IMR-90 (cell line): Measurements from ENCODE around the gene FCSK. TPM values are rescaled to one million over a fixed set of nuclear protein-coding genes. Genes with fewer than 3 reads are reported as not detected.

Experiments
- microRNA-seq, 2 experiments: library from miRNA; stranded (forward) in 1 of 2; unstranded in 1 of 2; fragments of 10-50 nt in 1 of 2; fragments of <30 nt in 1 of 2; gene quantifications in 1 of 2; microRNA quantifications in 1 of 2; one replicate each; pipeline versions ENCODE3 to v1.1.0; 2013 to 2020; ENCODE audit not compliant: insufficient read depth in 1 of 2, insufficient read length in 1 of 2, unreplicated experiment in 1 of 2
- polyA plus RNA-seq, 3 experiments: library from polyadenylated mRNA; depleted of rRNA; stranded (reverse); fragments of >200 nt; gene quantifications; 2 replicates each; pipeline ENCODE4 v1.2.3, GENCODE V29; 2012; ENCODE audit warnings: low replicate concordance in 1 of 3
- small RNA-seq, 5 experiments: library from RNA; depleted of rRNA; stranded (forward); fragments of <200 nt; gene quantifications; one replicate each; pipeline ENCODE3, GENCODE V24; 2012
- total RNA-seq: library from RNA; depleted of rRNA; stranded (reverse); fragments of >200 nt; gene quantifications from 2 replicates; pipeline ENCODE4 v1.2.3, GENCODE V29; 2012; rRNA removed

Gene FCSK
- total and polyA plus RNA-seq, 2 of the 4 experiments (the other 2 are of a cell fraction): 6.1 to 7.2 TPM

Small RNAs within 50 kb of the gene (microRNA-seq; reads per million reads assigned to microRNA genes)
- gene RNU6-23P (ENCODE audit: insufficient read depth, insufficient read length): not detected
- gene RPS27P26 (ENCODE audit: insufficient read depth, insufficient read length): not detected
- gene SNORD111B (ENCODE audit: insufficient read depth, insufficient read length): 172 reads per million, percentile 85 among the genes with 10 or more reads in this experiment

Small RNAs within 50 kb of the gene (small RNA-seq; reads per million reads assigned to genes)
- 0 to 51.8 (median 1.1) reads per million in 5 experiments for gene RNU6-23P
- gene RPS27P26: 0 reads per million in 5 experiments
- gene SNORD111B: 25.8 to 922 (median 96.7) reads per million in 5 experiments

Other genes with a start within 250 kb of the FCSK start
- gene EXOSC6, start 202.7 kb upstream of the FCSK start, total RNA-seq: 7.0 and 11.1 TPM in 2 replicates
- 5.8 and 6.3 TPM in 2 replicates for gene EXOSC6, start 202.7 kb upstream of the FCSK start, polyA plus RNA-seq (2012; rRNA removed)
- gene AARS1, start 165.1 kb upstream of the FCSK start, total RNA-seq: 125 and 139 TPM in 2 replicates
- 90.6 and 104 TPM in 2 replicates for gene AARS1, start 165.1 kb upstream of the FCSK start, polyA plus RNA-seq (2012; rRNA removed)
- 26.1 and 33.3 TPM in 2 replicates for gene DDX19B, start 155.4 kb upstream of the FCSK start, total RNA-seq
- gene DDX19B, start 155.4 kb upstream of the FCSK start, polyA plus RNA-seq (2012; rRNA removed): 36.0 and 41.0 TPM in 2 replicates
- 52.2 and 69.5 TPM in 2 replicates for gene DDX19A, start 107.7 kb upstream of the FCSK start, total RNA-seq
- 41.1 and 44.7 TPM in 2 replicates for gene DDX19A, start 107.7 kb upstream of the FCSK start, polyA plus RNA-seq (2012; rRNA removed)
- gene ST3GAL2, start 15.5 kb upstream of the FCSK start, total RNA-seq: 16.4 and 17.4 TPM in 2 replicates
- gene ST3GAL2, start 15.5 kb upstream of the FCSK start, polyA plus RNA-seq (2012; rRNA removed): 17.7 and 18.3 TPM in 2 replicates
- gene COG4, start 69.0 kb downstream of the FCSK start, total RNA-seq: 85.0 and 96.1 TPM in 2 replicates
- gene COG4, start 69.0 kb downstream of the FCSK start, polyA plus RNA-seq (2012; rRNA removed): 47.5 and 49.7 TPM in 2 replicates
- 97.9 and 112 TPM in 2 replicates for gene SF3B3, start 69.2 kb downstream of the FCSK start, total RNA-seq
- 123 and 134 TPM in 2 replicates for gene SF3B3, start 69.2 kb downstream of the FCSK start, polyA plus RNA-seq (2012; rRNA removed)
- 1.1 and 1.3 TPM in 2 replicates for gene IL34, start 192.0 kb downstream of the FCSK start, total RNA-seq
- 2.0 and 2.5 TPM in 2 replicates for gene IL34, start 192.0 kb downstream of the FCSK start, polyA plus RNA-seq (2012; rRNA removed)
- 8.9 and 9.1 TPM in 2 replicates for gene MTSS2, start 231.5 kb downstream of the FCSK start, total RNA-seq
- 86.2 and 108 TPM in 2 replicates for gene MTSS2, start 231.5 kb downstream of the FCSK start, polyA plus RNA-seq (2012; rRNA removed)